ENCODE results near the gene PDE4B. TPM values are rescaled to one million over a fixed set of nuclear protein-coding genes. Genes with fewer than 3 reads are reported as not detected.

Gene PDE4B
- total RNA-seq, 3 donors from 2014 or later = 8.0 to 207 (median 54.4) TPM

- TF ChIP-seq POLR2A (IDR thresholded peaks at IDR 0.05) = no peak
- TF ChIP-seq POLR2AphosphoS5 (IDR thresholded peaks at IDR 0.05) = no peak
- no peak for TF ChIP-seq CTCF (IDR thresholded peaks at IDR 0.05)
- no peaks in the 10 kb centered on the region for H3K4me1 ChIP-seq
- no peaks in the 10 kb centered on the region for H3K9me3 ChIP-seq
- no peak overlapping the region for H3K27ac ChIP-seq
- no peaks in the 10 kb centered on the region for H3K36me3 ChIP-seq
- no peak for DNase-seq (ENCODE audit: low spot score in 2 of 2)
- H3K4me3 ChIP-seq = no peak overlapping the region
- H3K27me3 ChIP-seq = no peaks in the 10 kb centered on the region
- intact Hi-C loops (cut with DNase I; ENCODE audit: low total_unique reads) = no loop called here
Measured at GRCh38 chr1:66311628-66312027, 518.9 kb downstream of the PDE4B start.

- intact Hi-C loops (cut with DNase I; ENCODE audit: low total_unique reads) = no loop called here
- H3K4me1 ChIP-seq = no peaks in the 10 kb centered on the region
- H3K9me3 ChIP-seq = no peaks in the 10 kb centered on the region
- DNase-seq (ENCODE audit: low spot score in 2 of 2) = no peak
- no peak overlapping the region for H3K27ac ChIP-seq
- no peaks in the 10 kb centered on the region for H3K27me3 ChIP-seq
- no peak overlapping the region for H3K4me3 ChIP-seq
- TF ChIP-seq POLR2A (IDR thresholded peaks at IDR 0.05) (no peak), POLR2AphosphoS5 (IDR thresholded peaks at IDR 0.05) (no peak), CTCF (IDR thresholded peaks at IDR 0.05) (no peak)
- H3K36me3 ChIP-seq = no peaks in the 10 kb centered on the region
Measured at GRCh38 chr1:66312271-66312990, 519.7 kb downstream of the PDE4B start.

GRCh38 chr1:66313429-66313828 lies 520.7 kb downstream of the PDE4B start:
- Histone ChIP-seq H3K36me3 (no peaks in the 10 kb centered on the region), H3K4me3 (no peak overlapping the region), H3K9me3 (no peaks in the 10 kb centered on the region), H3K27me3 (no peaks in the 10 kb centered on the region), H3K4me1 (no peaks in the 10 kb centered on the region), H3K27ac (no peak overlapping the region)
- intact Hi-C loops (cut with DNase I; ENCODE audit: low total_unique reads) = no loop called here
- no peak for DNase-seq (ENCODE audit: low spot score in 2 of 2)
- TF ChIP-seq POLR2A (IDR thresholded peaks at IDR 0.05) (no peak), POLR2AphosphoS5 (IDR thresholded peaks at IDR 0.05) (no peak), CTCF (IDR thresholded peaks at IDR 0.05) (no peak)

GRCh38 chr1:66315671-66316070 lies 523.0 kb downstream of the PDE4B start:
- no peaks in the 10 kb centered on the region for H3K4me1 ChIP-seq
- no peak for DNase-seq (ENCODE audit: low spot score in 2 of 2)
- no peaks in the 10 kb centered on the region for H3K27me3 ChIP-seq
- H3K9me3 ChIP-seq = no peaks in the 10 kb centered on the region
- H3K4me3 ChIP-seq = no peak overlapping the region
- H3K27ac ChIP-seq = peak overlapping the region; percentile 41 to 78
- no peaks in the 10 kb centered on the region for H3K36me3 ChIP-seq
- no peak for TF ChIP-seq POLR2AphosphoS5 (IDR thresholded peaks at IDR 0.05)
- TF ChIP-seq POLR2A (IDR thresholded peaks at IDR 0.05) = no peak
- TF ChIP-seq CTCF (IDR thresholded peaks at IDR 0.05) = no peak
- intact Hi-C loops (cut with DNase I; ENCODE audit: low total_unique reads) = no loop called here

- Histone ChIP-seq H3K4me1 (no peaks in the 10 kb centered on the region), H3K27me3 (no peaks in the 10 kb centered on the region), H3K9me3 (no peaks in the 10 kb centered on the region), H3K4me3 (no peak overlapping the region), H3K36me3 (no peaks in the 10 kb centered on the region), H3K27ac (peak overlapping the region; percentile 70 to 78)
- TF ChIP-seq CTCF (IDR thresholded peaks at IDR 0.05) (no peak), POLR2AphosphoS5 (IDR thresholded peaks at IDR 0.05) (no peak), POLR2A (IDR thresholded peaks at IDR 0.05) (no peak)
- no peak for DNase-seq (ENCODE audit: low spot score in 2 of 2)
- intact Hi-C loops (cut with DNase I; ENCODE audit: low total_unique reads) = loop anchor here (1.0 kb wide), 1 partner anchor 24 kb away; no protein-coding TSS in a partner anchor
Measured at GRCh38 chr1:66316464-66317247, 524.0 kb downstream of the PDE4B start.
